ENCODE measurements around the gene FOSL2.

Gene FOSL2

DNA sequence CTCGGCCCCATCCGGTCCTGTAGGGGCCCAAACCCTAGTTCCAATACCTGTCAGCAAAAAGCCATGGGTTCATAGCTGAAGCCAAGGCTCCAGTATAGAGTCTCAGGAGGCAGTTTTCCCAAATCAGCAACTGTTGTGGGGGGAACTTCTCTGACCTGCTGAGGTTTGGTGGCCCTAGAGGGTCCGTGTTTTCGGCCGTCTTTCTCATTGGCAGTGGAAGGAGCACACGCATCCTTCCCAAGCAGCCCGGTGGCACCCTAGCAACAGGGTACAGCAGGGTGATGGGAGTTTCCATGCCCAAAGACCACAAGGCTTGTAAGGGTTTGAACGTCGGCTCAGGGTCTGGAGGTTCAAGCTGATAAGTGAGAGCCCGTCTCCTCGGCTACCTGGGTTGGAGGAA is 6.6 kb downstream of the FOSL2 start:
- in situ Hi-C loops (cut with MboI; ENCODE audit: low sequenced_read_pairs, unreplicated experiment) = no loop called here
- TF ChIP-seq, protein P1, sequence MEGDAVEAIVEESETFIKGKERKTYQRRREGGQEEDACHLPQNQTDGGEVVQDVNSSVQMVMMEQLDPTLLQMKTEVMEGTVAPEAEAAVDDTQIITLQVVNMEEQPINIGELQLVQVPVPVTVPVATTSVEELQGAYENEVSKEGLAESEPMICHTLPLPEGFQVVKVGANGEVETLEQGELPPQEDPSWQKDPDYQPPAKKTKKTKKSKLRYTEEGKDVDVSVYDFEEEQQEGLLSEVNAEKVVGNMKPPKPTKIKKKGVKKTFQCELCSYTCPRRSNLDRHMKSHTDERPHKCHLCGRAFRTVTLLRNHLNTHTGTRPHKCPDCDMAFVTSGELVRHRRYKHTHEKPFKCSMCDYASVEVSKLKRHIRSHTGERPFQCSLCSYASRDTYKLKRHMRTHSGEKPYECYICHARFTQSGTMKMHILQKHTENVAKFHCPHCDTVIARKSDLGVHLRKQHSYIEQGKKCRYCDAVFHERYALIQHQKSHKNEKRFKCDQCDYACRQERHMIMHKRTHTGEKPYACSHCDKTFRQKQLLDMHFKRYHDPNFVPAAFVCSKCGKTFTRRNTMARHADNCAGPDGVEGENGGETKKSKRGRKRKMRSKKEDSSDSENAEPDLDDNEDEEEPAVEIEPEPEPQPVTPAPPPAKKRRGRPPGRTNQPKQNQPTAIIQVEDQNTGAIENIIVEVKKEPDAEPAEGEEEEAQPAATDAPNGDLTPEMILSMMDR (IDR thresholded peaks at IDR 0.05; ENCODE audit: borderline replicate concordance, control extremely low read depth, extremely low read depth, insufficient read depth, missing control alignments) = no peak
- DNase-seq (ENCODE audit: low spot score) = no peak

DNA sequence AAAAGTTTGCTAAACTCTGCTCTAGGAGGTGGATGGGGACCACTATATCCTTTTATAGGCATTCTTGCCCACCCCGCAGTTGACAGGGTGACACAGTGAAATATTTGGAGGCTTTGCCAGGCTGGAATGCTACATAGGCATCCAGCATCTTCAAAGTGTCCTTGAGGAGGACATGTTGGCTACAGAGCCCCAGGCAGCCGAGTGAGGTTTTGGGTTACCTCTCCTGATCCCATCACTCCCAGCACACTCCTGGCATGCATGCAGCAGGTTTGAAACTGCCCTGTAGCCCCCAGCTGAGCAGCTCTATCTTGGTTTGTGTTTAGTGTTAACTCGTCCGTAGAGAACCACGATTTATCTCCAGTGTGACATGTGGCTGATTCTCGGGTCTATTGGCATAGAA is 7.3 kb downstream of the FOSL2 start:
- DNase-seq (ENCODE audit: low spot score) = no peak
- in situ Hi-C loops (cut with MboI; ENCODE audit: low sequenced_read_pairs, unreplicated experiment) = no loop called here
- TF ChIP-seq, protein P1 (IDR thresholded peaks at IDR 0.05; ENCODE audit: borderline replicate concordance, control extremely low read depth, extremely low read depth, insufficient read depth, missing control alignments) = no peak

DNA sequence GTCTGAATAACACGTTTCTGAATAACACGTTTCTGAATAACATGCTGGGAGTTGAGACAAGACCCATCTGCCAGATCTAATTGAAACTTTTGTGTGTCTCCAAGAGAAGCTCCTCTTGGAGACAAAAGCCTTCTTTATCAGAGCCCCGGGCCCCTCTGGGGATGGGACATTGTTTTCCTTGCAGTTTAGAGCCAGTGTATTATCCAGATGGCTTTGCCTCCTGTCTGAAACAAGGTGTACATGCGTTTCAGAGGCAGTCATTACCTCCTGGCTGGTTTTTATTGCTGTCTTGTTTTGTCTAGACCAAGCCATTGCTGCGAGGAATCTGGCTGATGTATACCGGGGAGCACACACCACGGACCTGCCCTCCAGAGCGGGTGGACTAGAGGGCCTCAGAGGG is 7.8 kb downstream of the FOSL2 start:
- DNase-seq (ENCODE audit: low spot score) = no peak
- TF ChIP-seq, protein P1 (IDR thresholded peaks at IDR 0.05; ENCODE audit: borderline replicate concordance, control extremely low read depth, extremely low read depth, insufficient read depth, missing control alignments) = no peak
- in situ Hi-C loops (cut with MboI; ENCODE audit: low sequenced_read_pairs, unreplicated experiment) = no loop called here

DNA sequence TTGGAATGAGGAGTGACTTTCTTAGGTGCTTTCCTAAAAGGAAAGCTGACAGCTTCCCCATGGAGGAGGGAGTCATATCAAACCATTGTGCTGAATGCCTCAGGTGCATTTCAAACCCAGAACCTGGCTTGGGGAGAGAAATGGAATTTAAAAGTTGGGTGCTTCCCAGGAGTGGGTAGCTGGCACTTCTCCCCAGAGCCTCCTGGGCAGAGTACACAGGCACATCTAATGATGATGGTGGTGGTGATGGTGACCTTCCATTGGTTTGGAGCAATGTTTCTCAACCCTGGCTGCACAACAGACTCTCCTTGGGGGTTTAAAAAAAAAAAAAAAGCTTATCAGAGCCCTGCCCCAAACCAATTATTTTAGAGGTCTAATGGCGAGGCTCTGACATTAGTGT is 8.3 kb downstream of the FOSL2 start:
- DNase-seq (ENCODE audit: low spot score) = no peak
- in situ Hi-C loops (cut with MboI; ENCODE audit: low sequenced_read_pairs, unreplicated experiment) = no loop called here
- TF ChIP-seq, protein P1 (IDR thresholded peaks at IDR 0.05; ENCODE audit: borderline replicate concordance, control extremely low read depth, extremely low read depth, insufficient read depth, missing control alignments) = no peak

DNA sequence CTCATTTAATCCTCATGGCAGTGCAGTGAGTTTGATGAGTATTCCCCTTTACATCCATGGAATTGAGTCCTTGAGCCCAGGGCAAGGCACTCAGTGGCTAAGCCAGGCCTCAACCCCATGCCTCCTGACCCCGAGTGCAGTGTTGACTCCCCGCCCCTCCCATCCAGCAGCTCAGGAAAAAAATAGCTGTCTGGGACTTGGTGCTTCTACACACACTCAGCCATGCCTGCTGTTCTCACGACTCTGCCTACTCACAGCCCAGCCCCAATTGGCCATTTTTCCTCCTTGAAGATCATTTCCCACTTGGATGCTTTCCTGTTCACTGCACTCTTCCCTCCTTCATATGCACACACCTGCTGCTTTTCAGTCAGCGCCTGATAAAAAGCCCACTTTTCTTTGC is 8.8 kb downstream of the FOSL2 start:
- TF ChIP-seq, protein P1 (IDR thresholded peaks at IDR 0.05; ENCODE audit: borderline replicate concordance, control extremely low read depth, extremely low read depth, insufficient read depth, missing control alignments) = no peak
- in situ Hi-C loops (cut with MboI; ENCODE audit: low sequenced_read_pairs, unreplicated experiment) = no loop called here
- DNase-seq (ENCODE audit: low spot score) = no peak

DNA sequence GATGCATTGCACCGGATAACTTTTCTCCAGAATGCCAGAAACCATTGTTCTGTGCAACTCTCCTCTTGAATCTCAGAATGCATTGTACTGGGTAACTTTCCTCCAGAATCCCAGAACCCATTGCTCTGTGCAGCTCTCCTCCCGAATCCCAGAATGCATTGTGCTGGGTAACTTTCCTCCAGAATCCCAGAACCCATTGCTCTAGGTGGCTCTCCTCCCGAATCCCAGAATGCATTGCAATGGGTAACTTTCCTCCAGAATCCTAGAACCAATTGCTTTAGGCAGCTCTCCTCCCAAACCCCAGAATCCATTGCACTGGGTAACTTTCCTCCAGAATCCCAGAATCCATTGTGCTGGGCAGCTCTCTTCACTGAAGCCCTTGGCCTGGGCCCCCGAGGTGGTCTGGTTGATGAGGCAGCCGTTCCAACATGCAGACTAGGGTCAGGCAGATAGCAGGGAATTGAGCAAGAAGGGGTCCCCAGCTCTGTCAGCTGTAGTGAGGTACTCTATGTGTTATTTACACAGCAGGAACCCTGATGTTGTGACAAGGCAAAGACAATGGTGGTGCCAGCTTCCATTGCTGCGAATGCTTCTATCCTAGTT is 9.4 kb downstream of the FOSL2 start:
- no peak for DNase-seq (ENCODE audit: low spot score)
- TF ChIP-seq, protein P1 (IDR thresholded peaks at IDR 0.05; ENCODE audit: borderline replicate concordance, control extremely low read depth, extremely low read depth, insufficient read depth, missing control alignments) = no peak
- in situ Hi-C loops (cut with MboI; ENCODE audit: low sequenced_read_pairs, unreplicated experiment) = no loop called here

Data from GM13976 (cell line).